GM12878 (cell line): ENCODE data around the gene SNRNP25. TPM values are rescaled to one million over a fixed set of nuclear protein-coding genes. Genes with fewer than 3 reads are reported as not detected.

Source experiments
- ATAC-seq: fragments of 200-7000 bp; cut with Tn5 transposase; 3 replicates; pipeline ENCODE4 v1.9.1; 2020; ENCODE audit warnings: mild to moderate bottlenecking, moderate library complexity
- BruUV-seq: library from RNA; stranded (reverse); fragments of 400-500 nt; replicated peaks from 2 replicates; lab custom pipeline; 2021; lab: Mats Ljungman, UMichigan
- CTCF ChIA-PET: fragments of 300-600 bp; sonication (Branson Sonifier 250); formaldehyde crosslinking; extraction: SDS; loops from one replicate; lab custom pipeline; 2021; ENCODE audit warnings: inconsistent platforms; lab: Yijun Ruan, JAX
- POLR2A ChIA-PET: fragments of 350-600 bp; formaldehyde crosslinking; extraction: SDS; loops from one replicate; lab custom pipeline; 2021; ENCODE audit warnings: inconsistent platforms; lab: Charles Lee
- RAD21 ChIA-PET: fragments of 300-600 bp; sonication (Branson Sonifier 250); formaldehyde crosslinking; loops from one replicate; lab custom pipeline; 2023; ENCODE audit warnings: antibody characterized with exemption; ENCODE audit not compliant: unreplicated experiment; lab: Charles Lee
- SMC1A ChIA-PET: fragments of 300-600 bp; sonication (Branson Sonifier 250); formaldehyde crosslinking; loops from one replicate; lab custom pipeline; 2023; ENCODE audit not compliant: unreplicated experiment, uncharacterized antibody; lab: Charles Lee
- DNase-seq: peaks from one replicate; pipeline ENCODE4 v3.0.0-alpha.2; 2011; ENCODE audit warnings: low read depth, low spot score
- FAIRE-seq: peaks from 3 replicates; lab custom pipeline; 2011; peaks lifted over from hg19 to GRCh38; lab: Jason Lieb, UNC
- H2AFZ ChIP-seq: 2 replicates; pipeline ENCODE4 v1.6.0; 2011; ENCODE audit warnings: low read depth, low read length, control low read depth; ENCODE audit not compliant: control insufficient read depth
- H3K27ac ChIP-seq: 2 replicates; pipeline ENCODE4 v1.5.1; 2011; ENCODE audit warnings: control low read depth; ENCODE audit not compliant: control insufficient read depth, insufficient read depth
- H3K27me3 ChIP-seq, 2 experiments: replicated peaks in 1 of 2; 2 replicates each; pipeline versions ENCODE4 v1.6.0 to v1.6.1; 2011; ENCODE audit warnings: low read length in 1 of 2; ENCODE audit not compliant: control insufficient read depth in 2 of 2, insufficient read depth in 2 of 2
- H3K36me3 ChIP-seq, 2 experiments: 2 replicates each; pipeline ENCODE4 v1.5.1; 2011; ENCODE audit warnings: low read length in 1 of 2; ENCODE audit not compliant: control insufficient read depth in 2 of 2, insufficient read depth in 2 of 2
- H3K4me1 ChIP-seq: 2 replicates; pipeline ENCODE4 v1.6.1; 2011; ENCODE audit warnings: mild to moderate bottlenecking, low read length, moderate library complexity, mixed read lengths; ENCODE audit not compliant: control insufficient read depth, insufficient read depth
- H3K4me2 ChIP-seq: 2 replicates; pipeline ENCODE4 v1.6.0; 2011; ENCODE audit warnings: control low read depth; ENCODE audit not compliant: control insufficient read depth, insufficient read depth
- H3K4me3 ChIP-seq: fragments of 200-600 bp; sonication (generic); 2 replicates; pipeline ENCODE4 v1.5.1; 2016
- H3K79me2 ChIP-seq: 2 replicates; pipeline ENCODE4 v1.6.0; 2011; ENCODE audit warnings: low read length; ENCODE audit not compliant: control insufficient read depth, insufficient read depth
- H3K9ac ChIP-seq: 2 replicates; pipeline ENCODE4 v1.8.0; 2011; ENCODE audit warnings: low read length, control low read depth, mixed read lengths; ENCODE audit not compliant: control insufficient read depth, insufficient read depth
- H3K9me3 ChIP-seq: replicated peaks from 3 replicates; pipeline ENCODE4 v1.5.1; 2011; ENCODE audit warnings: mild to moderate bottlenecking, low read length; ENCODE audit not compliant: control insufficient read depth, insufficient read depth
- H4K20me1 ChIP-seq: 2 replicates; pipeline ENCODE4 v1.6.0; 2011; ENCODE audit not compliant: control insufficient read depth, insufficient read depth
- CTCF ChIP-seq, 3 experiments: IDR thresholded peaks in 2 of 3; conservative IDR thresholded peaks in 1 of 3; 2 replicates each; pipeline ENCODE4 v1.5.1; 2011; ENCODE audit warnings: low read depth in 3 of 3, low read length in 3 of 3, mild to moderate bottlenecking in 3 of 3, control low read depth in 2 of 3, moderate library complexity in 2 of 3, inconsistent platforms in 1 of 3, mixed read lengths in 1 of 3; ENCODE audit not compliant: control insufficient read depth in 2 of 3, insufficient read depth in 1 of 3; ENCODE audit errors: extremely low read depth in 1 of 3
- E2F4 ChIP-seq: IDR thresholded peaks from 2 replicates; pipeline ENCODE4 v1.6.1; 2012; ENCODE audit warnings: low read depth, low read length, improper control_type of control experiment
- IRF5 ChIP-seq: fragments of 450-650 bp; IDR thresholded peaks from 2 replicates; pipeline ENCODE4 v1.6.1; 2017; ENCODE audit warnings: borderline replicate concordance
- NBN ChIP-seq: fragments of 450-650 bp; IDR thresholded peaks from 2 replicates; pipeline ENCODE4 v1.6.1; 2016
- RELB ChIP-seq: fragments of 450-650 bp; IDR thresholded peaks from 2 replicates; pipeline ENCODE4 v1.6.1; 2017; ENCODE audit warnings: low read depth, mild to moderate bottlenecking, moderate library complexity
- SIN3A ChIP-seq: IDR thresholded peaks from 2 replicates; pipeline ENCODE4 v1.6.1; 2012; ENCODE audit warnings: low read depth, low read length, improper control_type of control experiment
- SP1 ChIP-seq: IDR thresholded peaks from one replicate; pipeline ENCODE4 v1.6.1; 2011; ENCODE audit warnings: low read depth, low read length
- ZNF687 ChIP-seq: fragments of 450-650 bp; IDR thresholded peaks from 2 replicates; pipeline ENCODE4 v1.6.1; 2017; ENCODE audit warnings: mild to moderate bottlenecking, moderate library complexity
- WGBS: methylation state at CpG from one replicate; pipeline ENCODE4 v1.1.6; 2016; ENCODE audit warnings: low lambda C conversion rate; ENCODE audit not compliant: insufficient replicate concordance, insufficient coverage; ENCODE audit errors: missing lambda C conversion rate; 5-methylcytosine and 5-hydroxymethylcytosine counted together
- in situ Hi-C: fragments of 300-500 bp; cut with MboI; formaldehyde crosslinking; loops from 9 replicates; pipeline ENCODE4 v1.14.3; 2018; ENCODE audit warnings: mixed read lengths
- intact Hi-C: fragments of 100-400 bp; cut with micrococcal nuclease; formaldehyde crosslinking; loops from one replicate; pipeline ENCODE4 v1.14.2; 2022; ENCODE audit not compliant: unreplicated experiment
- polyA plus RNA-seq, 11 experiments: library from polyadenylated mRNA; depleted of rRNA in 4 of 11; unstranded in 6 of 11; stranded (reverse) in 5 of 11; fragments of >200 nt; fragmentation: Nextera tagmentation in 4 of 11; fragmentation: Illumina TruSeq in 1 of 11; extraction: Ambion mirVana in 4 of 11; extraction: Trizol in 1 of 11; gene quantifications; 1 replicate in 1 of 11; 2 replicates in 10 of 11; pipeline versions ENCODE4 v1.2.1 to v1.2.3, GENCODE V29; 2011 to 2016; ENCODE audit warnings: inconsistent platforms in 2 of 11, missing spikeins in 2 of 11, low read depth in 1 of 11
- total RNA-seq, 4 experiments: library from RNA; depleted of rRNA in 3 of 4; stranded (reverse); fragments of >200 nt in 3 of 4; fragmentation: Illumina TruSeq in 1 of 4; extraction: Trizol in 1 of 4; gene quantifications; 2 replicates each; pipeline versions ENCODE4 v1.2.1 to v1.2.3, GENCODE V29; 2013 to 2021

The SNRNP25 gene
- total and polyA plus RNA-seq, 10 of the 15 experiments (the other 5 are each of a cell fraction or from before 2014, with no cell fraction given), result 40.9 to 138 (median 67.2) TPM

- Histone ChIP-seq H2AFZ (no peak overlapping the region), H3K27me3 (no peaks in the 10 kb centered on the region), H3K9me3 (no peaks in the 10 kb centered on the region), H3K4me3 (no peak overlapping the region), H3K79me2 (no peaks in the 10 kb centered on the region), H3K27ac (no peak overlapping the region), H3K4me2 (no peak overlapping the region), H3K36me3 (peaks cover 5 to 9% of the 10 kb centered on the region in 2 experiments; a peak in 3 of 4 replicates), H3K9ac (no peak overlapping the region), H3K4me1 (no peaks in the 10 kb centered on the region), H4K20me1 (no peaks in the 10 kb centered on the region; the same call in 1 of the 2 replicates)
- WGBS, result 96% methylated on average over 5 of the region's 5 CpGs
- in situ Hi-C loops (no loop called here), intact Hi-C loops (no loop called here)
- ChIA-PET CTCF (interaction anchor here (1.1 to 5.2 kb wide), 9 partner anchors 9 to 261 kb away, joined by 3 to 52 read pairs (median 5); partner anchors contain the start of genes HBQ1, POLR3K and SNRNP25), POLR2A (interaction anchor here (0.5 kb wide), 1 partner anchor 138 kb away, joined by 3 read pairs; no protein-coding TSS in a partner anchor), SMC1A (no interaction called here), RAD21 (interaction anchor here (1.1 to 1.7 kb wide), 3 partner anchors 7 to 217 kb away, joined by 3 to 5 read pairs (median 4); no protein-coding TSS in a partner anchor)
- TF ChIP-seq SP1, result no peak
- TF ChIP-seq ZNF687, result no peak
- no peak for TF ChIP-seq RELB
- TF ChIP-seq SIN3A, result no peak
- TF ChIP-seq NBN, result no peak
- TF ChIP-seq IRF5, result no peak
- no peak for TF ChIP-seq CTCF (IDR thresholded peaks at IDR 0.05 in 2 of 3, conservative IDR thresholded peaks at IDR 0.05 in 1 of 3; ENCODE audit: control insufficient read depth in 2 of 3, extremely low read depth in 1 of 3, insufficient read depth in 1 of 3, low read depth in 3 of 3, low read length in 3 of 3)
- no peak for TF ChIP-seq E2F4
- BruUV-seq, result no TSS peak
- ATAC-seq, result no peak
- no peak for DNase-seq
- no peak for FAIRE-seq
These were observed 50.7 kb downstream of the SNRNP25 start for GRCh38 chr16:104355-104754.
